Kidney epithelial cell (primary cell): ENCODE measurements around the gene NRG2. TPM values are rescaled to one million over a fixed set of nuclear protein-coding genes. Genes with fewer than 3 reads are reported as not detected.

Experiments used
- DNase-seq: peaks from one replicate; pipeline ENCODE4 v3.0.0-alpha.2; 2010; ENCODE audit warnings: low read depth
- H3K27me3 ChIP-seq: 2 replicates; pipeline ENCODE4 v1.6.0; 2011; ENCODE audit warnings: low read length; ENCODE audit not compliant: control insufficient read depth, insufficient read depth
- H3K36me3 ChIP-seq: 2 replicates; pipeline ENCODE4 v1.5.1; 2011; ENCODE audit warnings: low read length; ENCODE audit not compliant: control insufficient read depth, insufficient read depth
- H3K4me3 ChIP-seq: 2 replicates; pipeline ENCODE4 v1.5.1; 2011; ENCODE audit warnings: low read depth, mild to moderate bottlenecking, control low read depth, low read length
- CTCF ChIP-seq: IDR thresholded peaks from 2 replicates; pipeline ENCODE4 v1.5.1; 2011; ENCODE audit warnings: mild to moderate bottlenecking, moderate library complexity, low read length, control low read depth, inconsistent platforms; ENCODE audit not compliant: insufficient read depth, poor library complexity, severe bottlenecking
- total RNA-seq: library from RNA; depleted of rRNA; stranded (reverse); fragments of >200 nt; gene quantifications from 2 replicates; pipeline ENCODE4 v1.2.3, GENCODE V29; 2015

NRG2 gene
- total RNA-seq, 1 donor from 2014 or later: not detected

- Histone ChIP-seq H3K4me3 (no peak overlapping the region), H3K36me3 (no peaks in the 10 kb centered on the region), H3K27me3 (peaks cover 14% of the 10 kb centered on the region)
- TF ChIP-seq CTCF: no peak
- no peak for DNase-seq
Observed at GRCh38 chr5:139895046-139895445, 148.1 kb downstream of the NRG2 start.

GRCh38 chr5:139893873-139894272 is 149.2 kb downstream of the NRG2 start:
- Histone ChIP-seq H3K36me3 (no peaks in the 10 kb centered on the region), H3K27me3 (peaks cover 14% of the 10 kb centered on the region), H3K4me3 (no peak overlapping the region)
- TF ChIP-seq CTCF: no peak
- DNase-seq: no peak

- peaks cover 21% of the 10 kb centered on the region for H3K27me3 ChIP-seq
- DNase-seq: no peak
- TF ChIP-seq CTCF: no peak
Observed at GRCh38 chr5:139889410-139889809, 153.7 kb downstream of the NRG2 start.

GRCh38 chr5:139888370-139888769 is 154.7 kb downstream of the NRG2 start:
- no peaks in the 10 kb centered on the region for H3K36me3 ChIP-seq
- H3K27me3 ChIP-seq: peaks cover 23% of the 10 kb centered on the region
- H3K4me3 ChIP-seq: no peak overlapping the region
- no peak for DNase-seq
- no peak for TF ChIP-seq CTCF

More at GRCh38 chr5:139889410-139889809, 153.7 kb downstream of the NRG2 start:
- Histone ChIP-seq H3K36me3 (no peaks in the 10 kb centered on the region), H3K4me3 (no peak overlapping the region)

- H3K36me3 ChIP-seq: no peaks in the 10 kb centered on the region
- DNase-seq: no peak
- H3K4me3 ChIP-seq: no peak overlapping the region
- no peak for TF ChIP-seq CTCF
- peaks cover 22% of the 10 kb centered on the region for H3K27me3 ChIP-seq
Observed at GRCh38 chr5:139886213-139886612, 156.9 kb downstream of the NRG2 start.

GRCh38 chr5:139885857-139886208 is 157.3 kb downstream of the NRG2 start:
- Histone ChIP-seq H3K36me3 (no peaks in the 10 kb centered on the region), H3K4me3 (no peak overlapping the region), H3K27me3 (peaks cover 22% of the 10 kb centered on the region)
- TF ChIP-seq CTCF: no peak
- no peak for DNase-seq
